GM19043 (cell line): Measurements from ENCODE around the gene GPS1.

ENCODE experiments used
- ATAC-seq: cut with Tn5 transposase; IDR thresholded peaks from one replicate; pipeline ENCODE4 v1.9.1; 2021; ENCODE audit warnings: low read depth; ENCODE audit not compliant: unreplicated experiment

Gene GPS1

GRCh38 chr17:82098169-82098938 is 46.7 kb downstream of the GPS1 start, which contains the start of gene FASN:
TSS of gene FASN (minus strand) at chr17:82098236. CDS start at chr17:82096445, 1,791 bp downstream.
- peak; percentile 67 for ATAC-seq

- ATAC-seq: peak; percentile 6
Observed at GRCh38 chr17:82098939-82099763, 47.5 kb downstream of the GPS1 start.

DNA sequence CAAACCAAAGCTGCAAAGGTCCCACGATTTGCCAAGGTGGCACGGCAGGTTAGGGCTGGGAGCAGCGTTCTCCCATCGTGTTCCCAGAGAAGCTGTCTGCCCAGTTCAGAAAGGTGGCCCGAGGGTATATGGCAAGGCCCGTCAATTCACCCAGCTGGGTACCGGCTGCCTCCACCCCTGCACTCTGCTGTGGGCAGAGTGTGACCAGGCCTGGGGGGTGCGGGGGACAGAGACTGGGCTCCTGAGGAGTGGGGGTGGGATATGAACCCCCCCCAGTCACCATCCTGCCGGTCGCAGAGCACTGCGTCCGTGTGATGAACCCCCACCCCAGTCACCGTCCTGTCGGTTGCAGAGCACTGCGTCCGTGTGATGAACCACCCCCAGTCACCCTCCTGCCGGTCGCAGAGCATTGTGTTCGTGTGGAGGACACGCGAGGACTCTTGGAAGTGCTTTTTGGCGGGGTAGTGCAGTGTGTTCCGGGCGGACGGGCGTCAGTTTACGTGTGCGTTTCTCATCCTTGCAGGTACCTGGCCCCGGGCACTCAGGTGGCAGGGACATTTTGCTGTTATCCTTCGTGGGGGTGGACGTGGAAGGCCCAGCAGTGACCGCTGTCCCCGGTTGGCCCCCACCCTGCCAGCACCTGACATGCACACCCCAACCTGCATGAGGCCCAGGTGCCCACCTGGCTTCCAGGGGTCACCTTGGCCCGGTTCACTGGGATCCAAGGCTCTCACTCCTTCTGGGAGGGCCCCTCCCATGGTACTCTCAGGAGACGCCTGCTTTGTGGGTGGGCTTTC is 49.0 kb downstream of the GPS1 start:
- ATAC-seq: no peak

- ATAC-seq: no peak
Observed at GRCh38 chr17:82101301-82101715, 49.6 kb downstream of the GPS1 start.

- ATAC-seq: no peak
Observed at GRCh38 chr17:82101767-82102679, 50.3 kb downstream of the GPS1 start.

GRCh38 chr17:82103553-82104451 is 52.1 kb downstream of the GPS1 start:
- ATAC-seq: no peak

DNA sequence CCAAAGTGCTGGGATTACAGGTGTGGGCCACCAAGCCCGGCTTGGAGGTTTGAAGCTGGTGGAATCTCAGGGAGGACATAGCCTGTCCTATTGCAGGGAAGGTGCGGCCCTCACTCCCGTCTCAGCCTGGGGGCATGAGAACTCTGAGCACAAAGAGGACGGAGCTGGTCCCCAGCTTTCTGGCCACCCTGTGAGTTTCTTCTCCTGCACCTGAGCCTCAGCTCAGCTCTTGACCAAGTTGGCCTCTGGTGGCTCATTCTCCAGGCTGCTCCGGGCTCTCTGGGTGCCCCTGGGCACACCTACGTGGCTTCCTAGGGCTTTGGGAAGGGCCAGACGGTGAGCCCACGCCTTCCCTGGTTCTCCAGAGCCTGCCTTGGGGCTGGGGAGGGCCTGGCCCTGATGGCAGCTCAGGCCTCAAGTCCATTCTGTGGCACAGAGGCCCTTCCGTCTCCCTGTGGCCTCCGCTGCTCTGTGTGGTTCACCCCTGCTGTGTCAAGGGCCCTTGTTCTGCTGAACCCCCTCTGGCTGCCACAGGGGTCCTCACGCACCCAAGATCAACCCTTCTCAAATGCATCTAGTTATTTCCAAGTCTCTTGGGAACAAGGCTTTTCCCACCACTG is 53.2 kb downstream of the GPS1 start:
- no peak for ATAC-seq

DNA sequence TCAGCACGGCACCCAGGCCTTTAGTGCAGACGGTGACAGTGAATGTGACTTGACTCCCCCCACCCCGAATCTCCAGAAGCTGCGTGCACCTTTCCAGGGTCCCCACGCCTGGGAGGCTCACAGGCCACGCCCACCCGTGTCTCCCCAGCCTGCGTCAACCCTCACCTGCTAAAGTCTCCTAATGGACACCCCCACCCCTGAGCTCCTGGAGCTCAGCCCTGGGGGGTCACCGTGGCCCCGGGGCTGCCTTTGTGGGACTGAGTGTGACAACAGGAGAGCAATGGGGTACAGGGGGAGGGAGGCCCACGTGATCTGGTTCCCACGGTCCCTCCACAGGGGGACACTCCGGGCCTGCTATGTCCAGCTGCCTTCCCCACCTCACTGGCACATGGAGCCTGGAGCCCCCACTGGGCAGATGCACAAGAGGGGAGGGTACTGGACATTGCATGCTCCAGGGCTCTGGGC is 53.8 kb downstream of the GPS1 start:
- no peak for ATAC-seq

DNA sequence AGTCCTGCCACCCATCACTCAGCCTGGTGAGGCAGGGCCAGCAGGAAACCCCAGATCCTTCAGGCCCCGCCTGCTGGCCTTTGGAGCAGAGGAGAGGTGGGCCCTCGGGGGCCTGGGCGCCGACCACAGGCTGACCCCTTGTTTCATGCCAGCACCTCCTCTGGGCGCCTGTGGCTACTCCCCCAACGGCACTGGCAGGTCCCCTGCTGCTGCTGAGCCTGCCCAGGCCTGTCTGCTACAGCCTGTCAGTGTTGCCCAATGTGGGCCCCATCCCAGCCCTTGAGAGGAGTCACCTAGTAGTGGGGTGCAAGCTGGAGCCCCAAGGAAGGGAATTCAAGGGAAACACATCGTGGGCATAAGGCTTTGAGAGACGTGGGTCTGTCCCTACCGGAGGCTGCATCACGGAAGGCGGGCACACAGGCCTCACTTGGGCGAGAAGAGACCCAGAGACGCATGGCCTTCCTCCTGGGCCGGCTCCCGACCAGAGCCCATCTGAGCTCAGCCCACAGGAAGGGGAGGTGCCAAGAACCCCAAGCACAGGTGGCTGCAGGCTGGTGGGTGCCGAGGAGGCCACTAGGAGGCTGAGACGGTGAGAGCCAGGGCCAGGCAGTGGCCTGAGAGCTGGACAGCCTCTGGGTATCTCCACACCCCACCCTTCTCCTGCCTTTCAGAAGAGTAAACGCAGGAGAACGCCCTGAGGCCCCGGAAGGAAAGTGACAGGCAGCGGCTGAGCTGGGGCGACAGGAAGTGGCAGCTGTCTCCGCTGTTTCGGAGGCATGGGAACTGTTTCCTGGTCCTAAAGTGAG is 54.4 kb downstream of the GPS1 start:
- ATAC-seq: peak; percentile 84

DNA sequence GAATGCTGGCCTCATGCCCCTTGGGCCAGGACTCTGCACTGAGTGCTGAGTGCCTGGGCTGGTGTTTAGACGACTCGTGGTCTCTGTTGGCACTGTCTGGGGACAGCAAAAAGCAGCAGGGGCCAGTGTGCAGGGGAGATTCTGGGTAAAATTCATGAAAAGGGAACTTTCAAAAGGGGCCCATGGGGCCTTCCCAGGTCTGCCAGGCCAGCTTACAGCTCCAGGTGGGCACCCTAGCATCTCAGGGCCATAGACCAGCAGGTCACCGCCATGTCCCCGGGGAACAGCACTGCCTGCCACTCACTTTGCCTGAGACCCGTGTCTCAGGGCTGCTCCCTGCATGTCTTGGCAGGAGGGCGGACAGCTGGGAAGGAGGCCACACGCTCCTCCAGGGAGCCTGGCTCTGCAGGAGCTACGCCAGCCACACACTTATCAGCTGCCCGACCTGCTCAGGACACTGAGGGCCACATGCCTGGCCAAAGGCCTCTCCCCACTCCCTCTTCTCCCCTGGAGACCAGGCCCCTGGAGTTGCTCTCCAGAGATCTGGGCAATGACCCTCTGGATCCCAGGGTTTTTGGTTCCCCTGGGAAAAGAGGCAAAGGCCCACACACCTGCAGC is 55.1 kb downstream of the GPS1 start:
- ATAC-seq: no peak
